Osteoblast (primary cell): ENCODE results near the gene FOXC1. TPM values are rescaled to one million over a fixed set of nuclear protein-coding genes. Genes with fewer than 3 reads are reported as not detected.

ENCODE experiments used
- DNase-seq: peaks from one replicate; pipeline ENCODE4 v3.0.0; 2011; ENCODE audit warnings: low spot score, mixed read lengths; ENCODE audit not compliant: insufficient read length; ENCODE audit errors: missing footprints
- H2AFZ ChIP-seq: 2 replicates; pipeline ENCODE4 v1.6.0; 2011; ENCODE audit warnings: mild to moderate bottlenecking, low read length
- H3K27ac ChIP-seq: 2 replicates; pipeline ENCODE4 v1.5.1; 2011; ENCODE audit warnings: mild to moderate bottlenecking, low read depth, low read length, moderate library complexity
- H3K27me3 ChIP-seq: 2 replicates; pipeline ENCODE4 v1.6.0; 2012; ENCODE audit warnings: mild to moderate bottlenecking, control low read depth, inconsistent platforms, low read length, moderate library complexity; ENCODE audit not compliant: insufficient read depth
- H3K36me3 ChIP-seq: 2 replicates; pipeline ENCODE4 v1.5.1; 2011; ENCODE audit warnings: mild to moderate bottlenecking, low read length, control low read depth, moderate library complexity; ENCODE audit not compliant: insufficient read depth
- H3K4me1 ChIP-seq: 2 replicates; pipeline ENCODE4 v1.5.1; 2011; ENCODE audit warnings: mild to moderate bottlenecking, low read length, control low read depth, moderate library complexity; ENCODE audit not compliant: insufficient read depth
- H3K4me2 ChIP-seq: 2 replicates; pipeline ENCODE4 v1.6.0; 2011; ENCODE audit warnings: mild to moderate bottlenecking, low read length; ENCODE audit not compliant: insufficient read depth
- H3K4me3 ChIP-seq: fragments of 200-600 bp; sonication (generic); 3 replicates; pipeline ENCODE4 v1.5.1; 2012; ENCODE audit warnings: mild to moderate bottlenecking, low read length, inconsistent platforms; ENCODE audit not compliant: insufficient read depth
- H3K79me2 ChIP-seq: 2 replicates; pipeline ENCODE4 v1.6.0; 2012; ENCODE audit warnings: mild to moderate bottlenecking, low read length, control low read depth, inconsistent platforms; ENCODE audit not compliant: insufficient read depth
- H3K9me3 ChIP-seq: 2 replicates; pipeline ENCODE4 v1.5.1; 2011; ENCODE audit warnings: low read depth, low read length, control low read depth
- H4K20me1 ChIP-seq: 2 replicates; pipeline ENCODE4 v1.6.0; 2012; ENCODE audit warnings: mild to moderate bottlenecking, low read length, control low read depth; ENCODE audit not compliant: insufficient read depth
- total RNA-seq: library from RNA; depleted of rRNA; stranded (reverse); fragments of >200 nt; gene quantifications from 2 replicates; pipeline ENCODE4 v1.2.3, GENCODE V29; 2012
- TF ChIP-seq, protein P1 (sequence below): IDR thresholded peaks from 2 replicates; pipeline ENCODE4 v1.5.1; 2011; ENCODE audit warnings: mild to moderate bottlenecking, low read depth, low read length, moderate library complexity; ENCODE audit errors: extremely low read depth

The FOXC1 gene
- total RNA-seq, 1 donor: 39.4 TPM

DNA sequence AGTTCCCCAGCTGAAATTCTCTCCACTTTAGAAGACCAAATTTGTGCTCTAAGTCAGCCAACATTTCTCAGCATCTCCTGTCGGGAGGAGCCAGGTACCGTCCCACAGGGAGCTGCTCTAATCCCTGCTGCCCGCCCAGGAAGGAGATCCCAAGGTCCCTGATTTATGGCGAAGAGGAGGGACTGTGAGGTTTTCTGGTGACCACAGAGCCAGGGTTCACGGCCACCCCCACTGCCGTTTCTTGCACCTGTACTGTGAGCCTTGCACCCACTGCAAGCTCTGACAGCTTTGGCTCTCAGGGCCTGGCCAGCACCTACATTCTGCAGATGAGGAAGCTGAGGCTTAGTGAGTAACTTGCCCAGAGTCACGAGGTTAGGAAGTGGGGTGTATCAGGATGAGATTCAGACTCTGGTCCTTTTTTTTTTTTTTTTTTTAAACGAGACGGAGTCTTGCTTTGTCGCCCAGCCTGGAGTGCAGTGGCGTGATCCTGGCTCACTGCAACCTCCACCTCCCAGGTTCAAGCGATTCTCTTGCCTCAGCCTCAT, 34.9 kb downstream of the FOXC1 start:
- no peak for DNase-seq
- no peak overlapping the region for H3K27ac ChIP-seq
- H3K36me3 ChIP-seq: no peaks in the 10 kb centered on the region
- no peak overlapping the region for H2AFZ ChIP-seq
- no peaks in the 10 kb centered on the region for H3K79me2 ChIP-seq
- TF ChIP-seq, protein P1, sequence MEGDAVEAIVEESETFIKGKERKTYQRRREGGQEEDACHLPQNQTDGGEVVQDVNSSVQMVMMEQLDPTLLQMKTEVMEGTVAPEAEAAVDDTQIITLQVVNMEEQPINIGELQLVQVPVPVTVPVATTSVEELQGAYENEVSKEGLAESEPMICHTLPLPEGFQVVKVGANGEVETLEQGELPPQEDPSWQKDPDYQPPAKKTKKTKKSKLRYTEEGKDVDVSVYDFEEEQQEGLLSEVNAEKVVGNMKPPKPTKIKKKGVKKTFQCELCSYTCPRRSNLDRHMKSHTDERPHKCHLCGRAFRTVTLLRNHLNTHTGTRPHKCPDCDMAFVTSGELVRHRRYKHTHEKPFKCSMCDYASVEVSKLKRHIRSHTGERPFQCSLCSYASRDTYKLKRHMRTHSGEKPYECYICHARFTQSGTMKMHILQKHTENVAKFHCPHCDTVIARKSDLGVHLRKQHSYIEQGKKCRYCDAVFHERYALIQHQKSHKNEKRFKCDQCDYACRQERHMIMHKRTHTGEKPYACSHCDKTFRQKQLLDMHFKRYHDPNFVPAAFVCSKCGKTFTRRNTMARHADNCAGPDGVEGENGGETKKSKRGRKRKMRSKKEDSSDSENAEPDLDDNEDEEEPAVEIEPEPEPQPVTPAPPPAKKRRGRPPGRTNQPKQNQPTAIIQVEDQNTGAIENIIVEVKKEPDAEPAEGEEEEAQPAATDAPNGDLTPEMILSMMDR: no peak
- no peak overlapping the region for H3K4me2 ChIP-seq
- peaks cover 7% of the 10 kb centered on the region for H3K4me1 ChIP-seq
- no peaks in the 10 kb centered on the region for H3K9me3 ChIP-seq
- no peaks in the 10 kb centered on the region for H3K27me3 ChIP-seq
- H3K4me3 ChIP-seq: no peak overlapping the region
- H4K20me1 ChIP-seq: peaks cover 4% of the 10 kb centered on the region

DNA sequence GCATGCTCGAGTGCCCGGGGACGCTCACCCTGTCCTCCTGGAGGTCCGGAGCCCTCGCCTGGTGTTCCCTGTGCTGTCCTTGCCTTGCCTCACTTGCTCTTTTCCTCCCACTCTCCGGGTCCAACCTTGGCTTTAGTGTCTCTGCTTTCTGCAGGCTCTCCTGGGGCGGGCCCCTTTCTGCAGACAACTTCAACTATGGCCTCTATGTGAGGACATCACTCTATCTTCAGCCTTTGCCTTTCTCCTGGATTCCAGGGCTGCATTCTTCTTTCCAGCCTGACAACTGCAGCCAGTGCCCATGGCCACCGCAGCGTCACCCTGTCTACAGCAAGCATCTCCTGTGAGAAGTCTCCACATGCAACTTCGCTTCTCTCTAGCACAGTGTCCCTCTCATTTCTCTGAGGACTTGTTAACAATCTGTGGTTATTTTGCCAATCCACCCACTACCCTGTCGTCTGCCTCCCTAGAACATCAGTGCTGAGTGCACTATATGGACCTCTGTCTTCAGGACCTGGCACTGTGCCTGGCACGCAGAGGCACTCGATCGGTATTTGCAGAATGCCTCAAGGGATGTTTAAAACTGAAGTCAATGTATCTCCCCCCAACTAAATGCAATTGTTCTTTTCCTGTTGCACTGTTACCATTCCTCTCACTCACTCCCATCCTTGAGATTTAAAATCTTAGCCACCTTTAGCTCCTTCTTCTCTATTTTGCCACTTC, 35.9 kb downstream of the FOXC1 start:
- H3K27me3 ChIP-seq: no peaks in the 10 kb centered on the region
- peaks cover 4% of the 10 kb centered on the region for H4K20me1 ChIP-seq
- TF ChIP-seq, protein P1: no peak
- no peak overlapping the region for H3K27ac ChIP-seq
- no peaks in the 10 kb centered on the region for H3K79me2 ChIP-seq
- no peaks in the 10 kb centered on the region for H3K9me3 ChIP-seq
- DNase-seq: peak; percentile 71
- no peak overlapping the region for H2AFZ ChIP-seq
- peaks cover 7% of the 10 kb centered on the region for H3K4me1 ChIP-seq
- no peak overlapping the region for H3K4me3 ChIP-seq
- no peaks in the 10 kb centered on the region for H3K36me3 ChIP-seq
- H3K4me2 ChIP-seq: peak overlapping the region; percentile 1

DNA sequence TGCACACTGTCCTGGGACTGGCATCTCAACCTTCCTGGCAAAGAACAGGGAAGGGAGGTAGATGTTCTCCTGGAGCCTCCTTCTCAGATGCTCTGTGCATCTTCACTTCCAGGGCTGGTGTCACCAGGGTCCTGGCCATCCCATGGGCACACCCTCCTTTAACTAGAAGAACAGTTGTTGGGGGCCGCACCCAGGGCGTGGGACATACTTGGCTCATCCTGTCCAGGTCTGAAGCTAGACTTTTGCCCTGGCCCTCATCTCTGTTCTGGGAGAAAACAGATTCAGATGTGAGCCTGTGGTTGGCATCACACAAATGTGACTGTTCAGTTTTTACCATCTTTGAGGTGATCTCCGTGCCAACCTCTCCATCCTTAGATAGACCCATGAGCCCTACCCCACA, 41.6 kb downstream of the FOXC1 start:
- Histone ChIP-seq H3K4me3 (no peak overlapping the region), H3K27me3 (no peaks in the 10 kb centered on the region), H3K4me1 (peaks cover 1% of the 10 kb centered on the region), H2AFZ (no peak overlapping the region), H3K79me2 (no peaks in the 10 kb centered on the region), H3K4me2 (no peak overlapping the region), H3K36me3 (no peaks in the 10 kb centered on the region), H3K9me3 (no peaks in the 10 kb centered on the region), H3K27ac (no peak overlapping the region), H4K20me1 (no peaks in the 10 kb centered on the region)
- TF ChIP-seq, protein P1: no peak
- DNase-seq: no peak

DNA sequence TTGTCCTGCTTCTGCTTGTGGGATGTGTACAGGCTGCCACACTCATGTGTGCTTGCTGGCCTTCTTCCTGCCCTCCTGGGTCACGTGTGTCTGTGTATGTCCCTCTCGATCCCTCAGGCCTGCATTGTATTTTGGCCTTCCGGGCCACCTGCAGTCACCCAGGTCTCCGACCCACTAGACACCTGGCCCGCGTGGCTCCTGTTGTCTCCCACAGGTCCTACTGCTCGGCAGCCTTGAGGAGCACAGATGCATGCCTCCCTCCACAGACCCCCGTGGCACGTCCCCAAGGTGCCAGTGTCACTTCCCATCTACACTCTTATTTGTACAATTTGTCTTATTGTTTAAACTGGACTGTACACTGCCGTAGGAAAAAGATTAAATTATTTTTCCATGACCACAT, 43.1 kb downstream of the FOXC1 start:
- Histone ChIP-seq H3K4me1 (no peaks in the 10 kb centered on the region), H3K9me3 (no peaks in the 10 kb centered on the region), H3K36me3 (no peaks in the 10 kb centered on the region), H2AFZ (no peak overlapping the region), H3K27me3 (no peaks in the 10 kb centered on the region), H4K20me1 (no peaks in the 10 kb centered on the region), H3K79me2 (no peaks in the 10 kb centered on the region), H3K27ac (no peak overlapping the region), H3K4me3 (no peak overlapping the region), H3K4me2 (no peak overlapping the region)
- TF ChIP-seq, protein P1: no peak
- DNase-seq: no peak
